Measurements from ENCODE around the gene HORMAD1.
"Not testable (repeated sequence)": the region's sequence is repeated elsewhere in the genome, so short reads cannot be mapped to it uniquely, and the experiment has no call there.

Gene HORMAD1

GRCh38 chr1:150696995-150697927, 23.4 kb downstream of the HORMAD1 start, which contains the start of gene GOLPH3L:
GOLPH3L (minus strand) TSS chr1:150697154; CDS start chr1:150694838, 2,316 bp downstream.
- peak; percentile 72 to 79 for DNase-seq

- no peak for DNase-seq
These were observed 24.1 kb downstream of the HORMAD1 start for GRCh38 chr1:150696590-150696989.

- DNase-seq = no peak
These were observed 24.5 kb downstream of the HORMAD1 start for GRCh38 chr1:150696162-150696561.

- DNase-seq = no peak
These were observed 25.1 kb downstream of the HORMAD1 start for GRCh38 chr1:150695561-150695960.

- no peak for DNase-seq
These were observed 28.0 kb downstream of the HORMAD1 start for GRCh38 chr1:150692720-150693119.

GRCh38 chr1:150688763-150689162, 31.9 kb downstream of the HORMAD1 start:
- DNase-seq = no peak

- no peak for DNase-seq
These were observed 34.4 kb downstream of the HORMAD1 start for GRCh38 chr1:150686275-150686674.

GRCh38 chr1:150683914-150684313, 36.8 kb downstream of the HORMAD1 start:
- no peak for DNase-seq

- DNase-seq = no peak
These were observed 41.7 kb downstream of the HORMAD1 start for GRCh38 chr1:150678988-150679387.

GRCh38 chr1:150674881-150675280, 45.8 kb downstream of the HORMAD1 start:
- DNase-seq = no peak

GRCh38 chr1:150663321-150663720, 57.4 kb downstream of the HORMAD1 start:
- DNase-seq = no peak

GRCh38 chr1:150662811-150663210, 57.9 kb downstream of the HORMAD1 start:
- DNase-seq = no peak

- no peak for DNase-seq
These were observed 59.5 kb downstream of the HORMAD1 start for GRCh38 chr1:150661156-150661555.

GRCh38 chr1:150660584-150660983, 60.1 kb downstream of the HORMAD1 start:
- no peak for DNase-seq

- not testable (repeated sequence) for DNase-seq
These were observed 63.6 kb downstream of the HORMAD1 start for GRCh38 chr1:150657064-150657463.

- DNase-seq = not testable (repeated sequence)
These were observed 66.1 kb downstream of the HORMAD1 start for GRCh38 chr1:150654635-150655034.

GRCh38 chr1:150650193-150650592, 70.5 kb downstream of the HORMAD1 start:
- DNase-seq = no peak

- DNase-seq = no peak
These were observed 71.1 kb downstream of the HORMAD1 start for GRCh38 chr1:150649441-150650075.

Data from stimulated activated CD4-positive, alpha-beta T cell treated with anti-CD3 and anti-CD28 coated beads, Interleukin-2, amount 100 ng/mL, for 48 hours (primary cell).